Measurements from ENCODE around the gene CECR2.
A peak's percentile ranks its signal among the peaks of the same experiment; 100 is the strongest.
"Not testable (repeated sequence)": the region's sequence is repeated elsewhere in the genome, so short reads cannot be mapped to it uniquely, and the experiment has no call there.

Gene CECR2

DNA sequence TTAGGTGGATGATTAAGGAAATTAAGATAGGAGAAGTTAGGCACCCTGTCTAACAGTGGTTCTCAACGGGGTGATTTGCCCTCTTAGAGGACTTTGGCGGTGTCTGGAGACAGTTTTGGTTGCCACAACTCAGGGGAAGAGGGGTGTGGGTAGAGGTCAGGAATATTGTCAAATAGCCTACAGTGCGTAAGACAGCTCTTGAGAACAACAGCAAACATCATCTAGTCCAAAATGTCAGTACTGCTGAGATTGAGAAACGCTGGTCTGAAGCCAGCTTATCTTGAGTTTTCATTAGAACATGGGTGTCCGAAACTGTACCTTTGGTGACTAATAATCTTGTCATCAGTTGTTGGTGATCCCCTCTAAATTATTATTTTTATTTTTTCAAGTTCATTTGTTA, 38.4 kb downstream of the CECR2 start:
- no peak for DNase-seq

DNA sequence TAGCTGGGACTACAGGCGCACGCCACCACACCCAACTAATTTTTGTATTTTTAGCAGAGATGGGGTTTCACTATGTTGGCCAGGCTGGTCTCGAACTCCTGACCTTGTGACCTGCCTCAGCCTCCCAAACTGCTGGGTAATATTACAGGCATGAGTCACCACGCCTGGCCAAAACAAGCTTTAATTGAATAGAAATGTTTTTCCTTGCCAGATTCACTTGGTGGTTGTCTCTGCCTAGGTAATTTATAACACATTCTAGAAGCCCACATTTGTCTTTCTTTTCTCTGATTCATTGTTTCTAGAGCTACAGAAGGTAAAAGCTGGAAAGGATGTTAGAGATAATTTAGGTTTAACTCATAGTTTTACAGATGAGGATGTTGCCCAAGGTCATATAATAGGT, 41.3 kb downstream of the CECR2 start:
- no peak for DNase-seq

DNA sequence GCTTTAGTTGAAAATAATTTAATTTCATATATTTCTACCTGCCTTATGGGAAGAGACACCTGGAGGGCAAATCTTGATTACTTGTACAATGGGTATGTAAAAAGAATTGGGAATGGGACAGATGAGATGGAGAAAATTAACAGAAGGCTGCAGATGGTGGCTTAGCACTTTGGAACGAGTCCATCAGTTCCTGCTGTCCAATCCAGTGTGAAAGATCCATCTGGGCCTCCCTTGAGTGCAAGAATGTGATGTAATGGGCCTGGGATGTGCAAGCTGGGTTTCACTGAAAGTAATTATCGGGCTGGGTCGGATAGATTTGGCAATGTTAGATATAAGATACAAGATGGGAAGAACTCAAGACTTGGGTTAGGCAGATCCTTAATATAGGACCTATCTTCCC, 42.0 kb downstream of the CECR2 start:
- no peak for DNase-seq

DNA sequence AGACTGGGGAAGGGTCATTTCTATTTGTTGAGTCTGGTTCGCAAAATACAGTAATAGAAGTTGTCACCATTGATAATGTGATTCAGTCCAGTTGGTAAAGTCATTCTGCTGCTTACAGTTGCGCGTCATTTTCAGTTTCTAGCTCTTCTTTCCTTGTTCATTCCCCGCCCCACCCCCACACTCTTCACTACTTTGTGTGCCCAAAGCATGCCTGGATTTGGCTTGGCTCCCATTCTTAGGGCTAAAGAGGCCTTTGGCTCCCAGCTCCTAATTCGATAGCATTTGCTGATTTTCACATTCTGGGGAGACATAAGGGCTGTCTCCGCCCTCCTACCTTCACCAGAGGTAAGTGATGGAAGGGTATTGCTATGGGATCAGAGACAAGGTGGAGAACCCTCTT, 43.0 kb downstream of the CECR2 start:
- peak; percentile 40 for DNase-seq

- DNase-seq: no peak
These were observed 49.6 kb downstream of the CECR2 start for GRCh38 chr22:17418890-17419324.

DNA sequence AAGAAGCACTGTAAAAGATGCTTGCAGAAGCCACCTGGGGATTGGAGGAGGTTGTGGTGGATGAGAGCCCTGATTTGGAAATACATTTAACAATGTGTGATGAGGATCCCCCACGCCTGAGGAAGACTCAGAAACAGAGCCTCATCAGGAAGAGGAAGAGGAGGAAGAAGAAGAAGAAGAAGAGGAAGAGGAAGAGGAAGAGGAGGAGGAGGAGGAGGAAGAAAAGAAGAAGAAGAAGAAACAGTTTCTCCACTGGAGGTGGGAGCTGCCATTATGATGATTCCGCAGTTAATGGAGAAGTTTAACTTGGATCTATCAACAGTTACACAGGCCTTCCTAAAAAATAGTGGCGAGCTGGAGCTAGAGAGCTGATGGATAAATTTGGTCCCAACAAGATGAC, 50.1 kb downstream of the CECR2 start:
- no peak for DNase-seq

DNA sequence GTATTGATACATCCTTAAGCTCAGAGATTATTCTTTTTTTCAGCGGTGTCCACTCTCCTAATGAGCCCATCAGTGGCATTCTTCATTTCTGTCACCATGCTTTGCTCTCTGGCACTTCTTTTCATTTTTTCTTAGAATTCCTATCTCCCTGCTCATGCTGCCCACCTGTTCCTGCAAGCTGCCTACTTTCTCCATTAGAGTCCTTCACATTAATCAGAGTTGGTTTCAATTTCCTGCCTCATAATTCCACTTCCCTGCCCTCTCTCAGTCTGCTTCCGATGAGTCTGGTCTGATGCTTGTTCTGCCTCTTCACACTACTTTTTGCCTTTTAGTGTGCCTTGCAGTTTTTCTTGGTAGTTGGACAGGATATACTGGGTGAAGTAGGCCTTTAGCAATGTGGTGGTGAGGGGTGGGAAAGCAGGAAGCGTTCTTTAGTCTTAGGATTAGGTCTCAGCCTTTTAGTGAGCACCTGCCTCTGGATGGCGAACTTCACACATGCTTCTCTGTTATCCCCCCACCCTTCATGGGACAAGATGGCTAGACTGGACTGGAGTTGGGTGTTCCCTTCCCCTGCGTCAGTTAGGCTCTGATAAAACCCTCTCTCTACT, 53.6 kb downstream of the CECR2 start:
- no peak for DNase-seq

GRCh38 chr22:17423616-17424015, 54.4 kb downstream of the CECR2 start:
- DNase-seq: no peak

GRCh38 chr22:17427528-17427927, 58.3 kb downstream of the CECR2 start:
- DNase-seq: not testable (repeated sequence)

GRCh38 chr22:17429516-17429915, 60.3 kb downstream of the CECR2 start:
- DNase-seq: no peak

DNA sequence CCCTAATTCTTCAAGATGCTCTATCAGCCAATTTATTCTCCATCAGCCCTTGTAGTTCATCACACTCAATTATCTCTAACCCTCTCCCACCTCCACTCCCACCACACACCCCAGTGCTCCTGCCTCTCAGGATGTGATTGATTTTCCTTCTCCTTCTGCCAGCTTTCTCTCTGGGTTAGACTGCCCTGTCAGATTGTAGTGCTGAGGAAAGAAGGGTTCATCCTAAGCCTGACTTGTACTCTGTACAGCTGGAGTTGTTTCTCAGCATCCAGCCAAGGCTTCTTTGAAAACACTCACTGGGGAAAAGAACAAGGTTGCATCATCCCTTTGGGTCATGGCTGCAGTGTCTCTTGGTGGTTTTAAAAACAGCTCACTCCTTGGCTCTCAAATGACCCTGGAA, 61.2 kb downstream of the CECR2 start:
- DNase-seq: no peak

DNA sequence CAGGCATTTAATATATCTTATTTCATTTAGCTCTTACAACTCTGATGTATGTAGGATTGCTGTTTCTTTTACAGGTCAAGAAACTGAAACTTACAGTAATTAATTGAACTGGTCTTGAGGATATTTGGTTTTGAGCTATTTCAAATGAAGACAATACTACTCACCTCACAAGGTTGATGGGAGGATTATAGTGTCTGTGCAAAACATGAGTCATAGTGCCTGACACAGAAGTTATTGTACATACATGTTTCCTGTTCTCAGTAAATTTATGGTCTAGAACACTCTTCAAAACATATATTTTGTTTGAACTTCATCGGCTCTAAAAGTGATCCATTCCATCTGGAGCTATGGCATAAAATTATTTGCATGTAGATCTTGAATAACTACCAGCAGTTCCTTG, 61.9 kb downstream of the CECR2 start:
- peak; percentile 2 for DNase-seq

- no peak for DNase-seq
These were observed 65.6 kb downstream of the CECR2 start for GRCh38 chr22:17434856-17435255.

GRCh38 chr22:17435375-17435774, 66.1 kb downstream of the CECR2 start:
- DNase-seq: no peak

- no peak for DNase-seq
These were observed 67.2 kb downstream of the CECR2 start for GRCh38 chr22:17436382-17436980.

DNA sequence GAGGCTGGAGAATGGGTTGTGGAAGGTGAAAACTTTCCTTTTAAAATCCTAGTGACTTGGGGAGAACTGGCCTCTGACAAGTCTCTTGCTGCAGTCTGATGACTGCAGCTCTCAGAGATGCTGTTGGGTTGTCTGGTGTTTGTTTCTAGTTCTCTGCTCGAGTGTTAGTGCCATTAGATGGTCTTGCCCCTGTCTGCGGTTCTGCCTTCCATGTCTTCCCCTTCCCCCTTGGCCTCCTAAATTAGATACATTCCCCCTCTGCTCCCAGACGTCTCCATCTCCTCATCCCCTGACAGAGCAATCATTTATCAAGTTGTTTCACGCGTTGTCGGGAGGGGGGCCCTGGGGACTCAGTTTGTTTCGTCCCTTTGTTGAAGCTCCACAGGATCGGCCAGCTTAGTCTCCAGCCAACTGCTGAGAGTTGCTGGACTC, 67.7 kb downstream of the CECR2 start:
- DNase-seq: no peak

- DNase-seq: no peak
These were observed 68.8 kb downstream of the CECR2 start for GRCh38 chr22:17438026-17438425.

- DNase-seq: no peak
These were observed 72.1 kb downstream of the CECR2 start for GRCh38 chr22:17441326-17441725.

GRCh38 chr22:17443405-17444203, 74.3 kb downstream of the CECR2 start:
- no peak for DNase-seq

- no peak for DNase-seq
These were observed 74.9 kb downstream of the CECR2 start for GRCh38 chr22:17444204-17444504.

DNA sequence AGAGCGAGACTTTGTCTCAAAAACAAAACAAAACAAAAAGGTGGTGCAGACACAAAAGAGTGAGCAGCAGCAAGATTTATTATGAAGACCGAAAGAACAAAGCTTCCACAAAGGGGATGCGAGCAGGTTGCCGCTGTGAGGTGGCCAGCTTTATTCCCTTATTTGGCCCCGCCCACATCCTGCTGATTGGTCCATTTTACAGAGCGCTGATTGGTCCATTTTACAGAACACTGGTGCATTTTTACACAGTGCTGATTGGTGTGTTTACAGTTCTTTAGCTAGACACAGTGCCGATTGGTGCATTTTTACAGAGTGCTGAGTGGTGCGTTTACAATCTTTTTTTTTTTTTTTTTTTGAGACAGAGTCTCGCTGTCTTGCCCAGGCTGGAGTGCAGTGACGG, 77.4 kb downstream of the CECR2 start:
- no peak for DNase-seq

DNA sequence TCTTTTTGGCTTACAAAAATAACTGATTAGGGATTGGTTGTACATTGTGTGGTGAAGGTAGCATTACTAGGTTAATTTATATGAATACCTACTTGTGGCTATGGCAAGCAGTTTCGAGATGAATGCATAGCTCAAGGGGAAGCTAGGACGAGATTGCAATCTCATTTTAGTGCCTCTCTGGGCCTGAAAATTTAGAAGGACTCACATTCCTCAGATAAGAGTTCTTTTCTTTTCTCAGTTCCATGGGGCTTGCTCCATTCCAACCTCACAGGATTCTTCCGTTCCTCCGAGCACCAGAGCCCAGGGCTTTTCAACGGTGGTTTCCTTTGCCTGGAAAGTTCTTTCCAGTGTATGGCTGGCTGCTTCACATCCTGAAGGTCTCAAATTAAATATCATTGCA, 82.1 kb downstream of the CECR2 start:
- DNase-seq: no peak

DNA sequence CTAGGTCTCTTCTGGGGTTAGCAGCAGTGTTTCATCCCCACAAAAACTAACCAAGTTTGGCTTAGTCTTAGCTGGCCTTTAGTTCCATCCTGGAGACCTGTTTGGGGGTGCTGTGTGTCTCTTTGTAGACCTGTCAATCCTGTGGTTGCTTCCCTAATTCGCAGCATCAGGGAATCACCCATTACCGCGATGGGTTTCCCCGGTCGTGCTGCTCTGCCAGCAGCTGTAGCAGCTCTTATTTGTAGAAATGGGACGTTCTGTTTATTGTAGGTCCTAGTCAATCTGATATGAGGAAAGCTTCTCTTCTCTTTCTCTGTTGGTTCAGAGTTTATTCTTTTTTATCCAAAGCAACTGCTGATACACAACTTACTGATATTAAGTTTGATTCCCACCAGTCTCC, 91.6 kb downstream of the CECR2 start:
- no peak for DNase-seq

GRCh38 chr22:17470880-17471500, 101.7 kb downstream of the CECR2 start:
- DNase-seq: no peak
